Erythroblast (primary cell): Measurements from ENCODE around the gene SNX25.

Experiments used
- GATA1 ChIP-seq: IDR thresholded peaks from 2 replicates; pipeline ENCODE4 v1.6.1; 2011; ENCODE audit warnings: low read depth, mild to moderate bottlenecking, control low read depth, low read length, moderate library complexity
- POLR2A ChIP-seq: IDR thresholded peaks from 2 replicates; pipeline ENCODE4 v1.6.1; 2011; ENCODE audit warnings: mild to moderate bottlenecking, low read length

DNA sequence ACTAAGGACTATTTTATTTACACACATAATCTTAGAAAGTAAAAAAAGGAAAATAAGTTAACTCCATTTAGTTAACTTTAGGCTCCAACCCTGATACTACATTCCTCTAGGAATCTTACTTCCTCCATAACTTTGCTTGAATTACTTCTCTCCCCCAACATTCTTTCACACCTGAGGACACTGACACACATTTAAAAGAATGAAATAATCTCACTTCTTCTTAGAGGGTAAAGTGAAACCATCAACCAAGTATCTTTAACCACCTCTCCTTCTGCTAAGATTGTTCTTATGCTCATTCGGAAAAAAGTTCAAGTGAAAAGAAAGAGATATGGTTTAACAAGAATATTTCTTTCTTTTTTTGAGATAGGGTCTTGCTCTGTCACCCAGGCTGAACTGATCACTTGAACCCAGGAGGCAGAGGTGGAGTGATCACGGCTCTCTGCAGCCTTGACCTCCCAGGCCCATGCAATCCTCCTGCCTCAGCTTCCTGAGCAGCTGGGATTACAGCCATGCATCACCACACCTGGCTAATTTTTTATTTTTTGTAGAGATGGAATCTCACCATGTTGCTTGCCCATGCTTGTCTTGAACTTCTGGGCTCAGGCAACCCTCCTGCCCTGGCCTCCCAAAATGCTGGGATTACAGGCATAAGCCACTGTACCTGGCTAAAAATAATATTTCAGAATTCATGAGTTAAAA lies 37.9 kb upstream of the SNX25 start:
- TF ChIP-seq POLR2A (no peak), GATA1 (no peak)
